DND-41 (cell line): Measurements from ENCODE around the gene PPP6R2.

ENCODE experiments used
- ATAC-seq: fragments of 200-7000 bp; cut with Tn5 transposase; 3 replicates; pipeline ENCODE4 v1.9.1; 2021; ENCODE audit warnings: low read depth; ENCODE audit not compliant: insufficient read depth
- DNase-seq: peaks from one replicate; pipeline ENCODE4 v3.0.0-alpha.2; 2020
- H2AFZ ChIP-seq: 2 replicates; pipeline ENCODE4 v1.6.0; 2012; ENCODE audit warnings: low read depth, low read length
- H3K27ac ChIP-seq: 2 replicates; pipeline ENCODE4 v1.5.1; 2012; ENCODE audit warnings: low read length, inconsistent platforms
- H3K27me3 ChIP-seq: fragments of 200-600 bp; sonication (generic); 2 replicates; pipeline ENCODE4 v1.6.0; 2012; ENCODE audit warnings: low read length, mild to moderate bottlenecking, inconsistent platforms; ENCODE audit not compliant: insufficient read depth, poor library complexity
- H3K36me3 ChIP-seq: 2 replicates; pipeline ENCODE4 v1.5.1; 2012; ENCODE audit warnings: low read length, inconsistent platforms; ENCODE audit not compliant: insufficient read depth
- H3K4me1 ChIP-seq: 2 replicates; pipeline ENCODE4 v1.5.1; 2012; ENCODE audit warnings: mild to moderate bottlenecking, low read length; ENCODE audit not compliant: insufficient read depth
- H3K4me2 ChIP-seq: 2 replicates; pipeline ENCODE4 v1.6.0; 2012; ENCODE audit warnings: mild to moderate bottlenecking, moderate library complexity, low read length, inconsistent platforms; ENCODE audit not compliant: insufficient read depth
- H3K4me3 ChIP-seq, 2 experiments: fragments of 200-600 bp in 1 of 2; shearing (Covaris generic) in 1 of 2; 2 replicates each; pipeline ENCODE4 v1.5.1; 2012 to 2016; ENCODE audit warnings: inconsistent platforms in 2 of 2, low read length in 2 of 2, mild to moderate bottlenecking in 2 of 2, low read depth in 1 of 2, moderate library complexity in 1 of 2
- H3K79me2 ChIP-seq: 2 replicates; pipeline ENCODE4 v1.6.0; 2012; ENCODE audit warnings: low read length, inconsistent platforms; ENCODE audit not compliant: insufficient read depth
- H3K9ac ChIP-seq: 2 replicates; pipeline ENCODE4 v1.6.0; 2012; ENCODE audit warnings: low read depth, mild to moderate bottlenecking, inconsistent platforms, low read length, moderate library complexity
- H3K9me3 ChIP-seq: 2 replicates; pipeline ENCODE4 v1.5.1; 2012; ENCODE audit warnings: low read length, moderate library complexity, mild to moderate bottlenecking, inconsistent platforms; ENCODE audit not compliant: insufficient read depth, severe bottlenecking
- H4K20me1 ChIP-seq: 2 replicates; pipeline ENCODE4 v1.6.0; 2012; ENCODE audit warnings: low read length; ENCODE audit not compliant: insufficient read depth
- CTCF ChIP-seq: IDR thresholded peaks from 2 replicates; pipeline ENCODE4 v1.5.1; 2012; ENCODE audit warnings: borderline replicate concordance, low read length, moderate library complexity, mild to moderate bottlenecking; ENCODE audit not compliant: poor library complexity, severe bottlenecking; ENCODE audit errors: extremely low read depth
- EZH2 ChIP-seq: IDR thresholded peaks from 3 replicates; pipeline ENCODE4 v1.6.1; 2012; ENCODE audit warnings: borderline replicate concordance, low read depth, mild to moderate bottlenecking, moderate library complexity, low read length, inconsistent platforms; ENCODE audit not compliant: severe bottlenecking

Gene PPP6R2

GRCh38 chr22:50447576-50448551 is 104.7 kb downstream of the PPP6R2 start:
- Histone ChIP-seq H3K9me3 (no peaks in the 10 kb centered on the region), H4K20me1 (peaks cover 40% of the 10 kb centered on the region), H3K9ac (no peak overlapping the region), H2AFZ (no peak overlapping the region), H3K4me2 (no peak overlapping the region), H3K27me3 (no peaks in the 10 kb centered on the region), H3K79me2 (peaks cover 3% of the 10 kb centered on the region; the same call in 1 of the 2 replicates), H3K4me1 (peaks cover 5% of the 10 kb centered on the region; the same call in 1 of the 2 replicates), H3K27ac (0 out of 2 replicates have a peak overlapping the region, but pooled peaks have one; percentile 20), H3K4me3 (no peak overlapping the region), H3K36me3 (peaks cover 86% of the 10 kb centered on the region)
- TF ChIP-seq CTCF (no peak), EZH2 (no peak)
- ATAC-seq (no peak), DNase-seq (no peak)

- H3K4me1 ChIP-seq: no peaks in the 10 kb centered on the region
- no peaks in the 10 kb centered on the region for H3K27me3 ChIP-seq
- DNase-seq: no peak
- no peak overlapping the region for H3K9ac ChIP-seq
- no peak overlapping the region for H3K27ac ChIP-seq
- peaks cover 91% of the 10 kb centered on the region for H3K36me3 ChIP-seq
- no peak overlapping the region for H3K4me3 ChIP-seq
- TF ChIP-seq EZH2 (no peak), CTCF (no peak)
- no peaks in the 10 kb centered on the region for H3K9me3 ChIP-seq
- H3K4me2 ChIP-seq: no peak overlapping the region
- H2AFZ ChIP-seq: no peak overlapping the region
- ATAC-seq: no peak
- H4K20me1 ChIP-seq: peaks cover 40% of the 10 kb centered on the region
- peaks cover 9% of the 10 kb centered on the region; the same call in 1 of the 2 replicates for H3K79me2 ChIP-seq
Observed at GRCh38 chr22:50452649-50453048, 109.5 kb downstream of the PPP6R2 start.

GRCh38 chr22:50454556-50455075 is 111.5 kb downstream of the PPP6R2 start:
- no peaks in the 10 kb centered on the region for H3K9me3 ChIP-seq
- H3K9ac ChIP-seq: no peak overlapping the region
- H3K27me3 ChIP-seq: no peaks in the 10 kb centered on the region
- peaks cover 9% of the 10 kb centered on the region; the same call in 1 of the 2 replicates for H3K79me2 ChIP-seq
- peaks cover 89% of the 10 kb centered on the region for H3K36me3 ChIP-seq
- no peak overlapping the region for H3K27ac ChIP-seq
- peaks cover 46% of the 10 kb centered on the region for H4K20me1 ChIP-seq
- ATAC-seq (no peak), DNase-seq (no peak)
- no peak overlapping the region for H3K4me3 ChIP-seq
- no peaks in the 10 kb centered on the region for H3K4me1 ChIP-seq
- no peak overlapping the region for H2AFZ ChIP-seq
- TF ChIP-seq EZH2 (no peak), CTCF (no peak)
- H3K4me2 ChIP-seq: no peak overlapping the region
